OCI-M1 (cell line): ENCODE results near the gene CNTN5.

Experiments
- DNase-seq: peaks from one replicate; lab custom pipeline; 2025; lab: John Stamatoyannopoulos, UW

CNTN5 gene

GRCh38 chr11:99932684-99933083, 911.9 kb downstream of the CNTN5 start:
- no peak for DNase-seq

- DNase-seq = no peak
Observed at GRCh38 chr11:99934008-99934407, 913.3 kb downstream of the CNTN5 start.

GRCh38 chr11:99937330-99937729, 916.6 kb downstream of the CNTN5 start:
- DNase-seq = no peak

- DNase-seq = no peak
Observed at GRCh38 chr11:99952816-99953215, 932.1 kb downstream of the CNTN5 start.

- no peak for DNase-seq
Observed at GRCh38 chr11:99960536-99960935, 939.8 kb downstream of the CNTN5 start.

- no peak for DNase-seq
Observed at GRCh38 chr11:99968336-99968735, 947.6 kb downstream of the CNTN5 start.

- DNase-seq = no peak
Observed at GRCh38 chr11:99973993-99974392, 953.2 kb downstream of the CNTN5 start.

- no peak for DNase-seq
Observed at GRCh38 chr11:99979042-99979441, 958.3 kb downstream of the CNTN5 start.

- DNase-seq = no peak
Observed at GRCh38 chr11:99987821-99988470, 967.2 kb downstream of the CNTN5 start.

- no peak for DNase-seq
Observed at GRCh38 chr11:99988471-99988837, 967.7 kb downstream of the CNTN5 start.

- DNase-seq = no peak
Observed at GRCh38 chr11:100003985-100004384, 983.2 kb downstream of the CNTN5 start.

- no peak for DNase-seq
Observed at GRCh38 chr11:100004541-100004940, 983.8 kb downstream of the CNTN5 start.

- no peak for DNase-seq
Observed at GRCh38 chr11:100008417-100008816, 987.7 kb downstream of the CNTN5 start.

- DNase-seq = no peak
Observed at GRCh38 chr11:100009728-100010127, 989.0 kb downstream of the CNTN5 start.

- peak; percentile 30 for DNase-seq
Observed at GRCh38 chr11:100010393-100010792, 989.6 kb downstream of the CNTN5 start.

- no peak for DNase-seq
Observed at GRCh38 chr11:100011697-100012096, 990.9 kb downstream of the CNTN5 start.

- DNase-seq = no peak
Observed at GRCh38 chr11:100013011-100013410, 992.3 kb downstream of the CNTN5 start.

GRCh38 chr11:100031973-100032372, 1011.2 kb downstream of the CNTN5 start:
- DNase-seq = no peak

- no peak for DNase-seq
Observed at GRCh38 chr11:100061006-100061405, 1040.3 kb downstream of the CNTN5 start.

GRCh38 chr11:100066399-100066798, 1045.7 kb downstream of the CNTN5 start:
- DNase-seq = no peak

GRCh38 chr11:100068116-100068515, 1047.4 kb downstream of the CNTN5 start:
- peak; percentile 8 for DNase-seq

GRCh38 chr11:100072131-100072530, 1051.4 kb downstream of the CNTN5 start:
- no peak for DNase-seq

- DNase-seq = no peak
Observed at GRCh38 chr11:100080381-100080780, 1059.6 kb downstream of the CNTN5 start.

GRCh38 chr11:100080821-100081220, 1060.1 kb downstream of the CNTN5 start:
- no peak for DNase-seq

- no peak for DNase-seq
Observed at GRCh38 chr11:100093698-100094097, 1072.9 kb downstream of the CNTN5 start.
